Dendritic cell treated with granulocyte-macrophage colony-stimulating factor and Interleukin-4, amounts not matched to agents 40 ng/mL and 50 ng/mL, for 4 days (primary cell): ENCODE measurements around the gene MTUS2.

ENCODE experiments used
- H3K27ac Mint-ChIP-seq: one replicate; pipeline ENCODE4 v1.8.0; 2022; ENCODE audit warnings: mild to moderate bottlenecking, mixed read lengths
- H3K27me3 Mint-ChIP-seq: one replicate; pipeline ENCODE4 v1.8.0; 2022; ENCODE audit warnings: mild to moderate bottlenecking, mixed read lengths
- H3K36me3 Mint-ChIP-seq: one replicate; pipeline ENCODE4 v1.8.0; 2022; ENCODE audit warnings: low read depth, mixed read lengths
- H3K4me1 Mint-ChIP-seq: one replicate; pipeline ENCODE4 v1.8.0; 2022; ENCODE audit warnings: low read depth, mixed read lengths
- H3K4me3 Mint-ChIP-seq: one replicate; pipeline ENCODE4 v1.8.0; 2022; ENCODE audit warnings: mild to moderate bottlenecking, moderate library complexity, mixed read lengths
- H3K9me3 Mint-ChIP-seq: one replicate; pipeline ENCODE4 v1.8.0; 2022; ENCODE audit warnings: mixed read lengths
- intact Hi-C: fragments of 100-400 bp; cut with micrococcal nuclease; formaldehyde crosslinking; loops from one replicate; pipeline ENCODE4 v1.15.0; 2022

Gene MTUS2

GRCh38 chr13:29476046-29476445 is 655.9 kb downstream of the MTUS2 start:
- intact Hi-C loops, result no loop called here
- Mint-ChIP-seq H3K4me1 (peaks cover 11% of the 10 kb centered on the region), H3K9me3 (no peaks in the 10 kb centered on the region), H3K4me3 (no peak overlapping the region), H3K27ac (no peak overlapping the region), H3K27me3 (peaks cover 8% of the 10 kb centered on the region), H3K36me3 (no peaks in the 10 kb centered on the region)

DNA sequence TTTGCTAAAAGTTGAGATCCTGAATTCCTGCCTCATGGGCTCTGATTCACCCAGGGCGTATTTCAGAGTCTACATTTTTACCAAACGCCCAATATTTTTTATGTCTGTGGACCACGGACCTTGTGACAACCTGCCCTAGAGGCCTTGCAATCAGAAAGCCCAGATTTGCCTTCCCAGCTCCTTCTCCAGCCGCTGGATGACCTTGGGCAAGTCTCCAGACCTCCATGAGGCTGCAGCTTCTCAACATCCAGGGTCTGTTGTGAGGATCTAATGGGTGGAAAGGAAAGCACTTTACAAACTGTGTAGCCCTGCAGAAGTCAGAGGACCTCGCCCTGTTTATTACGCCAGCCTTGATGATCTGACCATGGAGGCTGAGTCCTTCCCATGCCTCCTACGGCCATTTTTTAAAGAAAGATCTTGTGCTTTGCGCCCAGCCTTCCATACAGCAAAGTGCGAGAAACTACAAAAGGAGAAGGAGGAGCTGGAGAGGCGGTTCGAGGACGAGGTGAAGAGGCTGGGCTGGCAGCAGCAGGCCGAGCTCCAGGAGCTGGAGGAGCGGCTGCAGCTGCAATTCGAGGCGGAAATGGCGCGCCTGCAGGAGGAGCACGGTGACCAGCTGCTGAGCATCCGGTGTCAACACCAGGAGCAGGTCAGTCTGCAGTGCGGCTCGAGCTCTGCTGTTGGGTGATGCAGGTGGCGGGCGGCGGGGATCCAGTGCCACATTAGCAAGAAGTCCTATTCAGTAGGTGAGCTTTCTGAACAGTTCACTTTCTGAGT is 659.8 kb downstream of the MTUS2 start:
- Mint-ChIP-seq H3K27me3 (peaks cover 4% of the 10 kb centered on the region), H3K36me3 (no peaks in the 10 kb centered on the region), H3K27ac (no peak overlapping the region), H3K4me1 (no peaks in the 10 kb centered on the region), H3K9me3 (no peaks in the 10 kb centered on the region), H3K4me3 (no peak overlapping the region)
- intact Hi-C loops, result no loop called here

- no peak overlapping the region for H3K4me3 Mint-ChIP-seq
- H3K27me3 Mint-ChIP-seq, result peaks cover 4% of the 10 kb centered on the region
- H3K4me1 Mint-ChIP-seq, result peaks cover 5% of the 10 kb centered on the region
- H3K27ac Mint-ChIP-seq, result no peak overlapping the region
- intact Hi-C loops, result no loop called here
- H3K36me3 Mint-ChIP-seq, result no peaks in the 10 kb centered on the region
- no peaks in the 10 kb centered on the region for H3K9me3 Mint-ChIP-seq
These were observed 660.9 kb downstream of the MTUS2 start for GRCh38 chr13:29480893-29481525.

GRCh38 chr13:29481603-29482002 is 661.5 kb downstream of the MTUS2 start:
- Mint-ChIP-seq H3K4me1 (peaks cover 11% of the 10 kb centered on the region), H3K27me3 (peaks cover 4% of the 10 kb centered on the region), H3K27ac (no peak overlapping the region), H3K4me3 (no peak overlapping the region), H3K36me3 (no peaks in the 10 kb centered on the region), H3K9me3 (no peaks in the 10 kb centered on the region)
- intact Hi-C loops, result no loop called here

DNA sequence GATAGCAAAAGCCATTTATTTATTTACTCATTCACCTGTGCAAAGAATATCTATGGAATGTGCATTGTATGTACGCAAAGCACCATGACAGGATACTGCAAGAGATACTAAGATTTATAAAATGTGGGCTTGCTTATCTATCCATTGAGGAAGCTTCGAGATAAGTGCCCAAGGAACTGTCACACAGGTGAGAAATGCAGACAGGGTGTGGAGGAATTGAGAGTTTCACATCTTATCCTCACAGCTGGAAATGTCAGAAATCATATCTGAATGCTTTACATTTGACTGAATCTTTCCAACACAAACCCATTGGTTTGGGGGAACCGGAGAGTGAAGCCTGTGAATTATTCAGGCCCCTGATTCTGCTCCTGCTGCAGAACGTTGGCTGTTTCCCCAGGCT is 662.4 kb downstream of the MTUS2 start:
- peaks cover 17% of the 10 kb centered on the region for H3K4me1 Mint-ChIP-seq
- no peaks in the 10 kb centered on the region for H3K36me3 Mint-ChIP-seq
- H3K27ac Mint-ChIP-seq, result no peak overlapping the region
- no peak overlapping the region for H3K4me3 Mint-ChIP-seq
- no peaks in the 10 kb centered on the region for H3K9me3 Mint-ChIP-seq
- intact Hi-C loops, result no loop called here
- peaks cover 4% of the 10 kb centered on the region for H3K27me3 Mint-ChIP-seq

DNA sequence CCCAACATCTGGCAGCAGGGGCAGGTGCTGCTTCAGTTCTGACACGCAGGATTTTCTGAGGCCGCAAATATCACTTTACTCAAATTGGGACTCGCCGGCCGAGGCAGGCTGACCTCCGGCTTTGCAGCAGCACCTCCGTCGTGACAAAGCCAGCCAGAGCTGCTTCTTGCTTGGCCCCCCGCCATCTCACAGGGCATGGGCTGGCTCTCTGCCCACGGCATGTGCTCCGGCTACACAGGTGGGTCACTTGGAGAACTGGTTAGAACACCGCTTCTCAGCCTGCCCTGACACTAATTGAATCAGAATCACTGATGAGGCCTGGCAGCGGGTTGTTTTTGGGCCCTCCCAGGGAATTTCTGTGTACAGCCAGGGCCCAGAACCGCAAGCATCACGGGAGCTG is 663.1 kb downstream of the MTUS2 start:
- Mint-ChIP-seq H3K4me1 (peaks cover 24% of the 10 kb centered on the region), H3K36me3 (no peaks in the 10 kb centered on the region), H3K27ac (no peak overlapping the region), H3K4me3 (no peak overlapping the region), H3K27me3 (peaks cover 8% of the 10 kb centered on the region), H3K9me3 (no peaks in the 10 kb centered on the region)
- intact Hi-C loops, result no loop called here

DNA sequence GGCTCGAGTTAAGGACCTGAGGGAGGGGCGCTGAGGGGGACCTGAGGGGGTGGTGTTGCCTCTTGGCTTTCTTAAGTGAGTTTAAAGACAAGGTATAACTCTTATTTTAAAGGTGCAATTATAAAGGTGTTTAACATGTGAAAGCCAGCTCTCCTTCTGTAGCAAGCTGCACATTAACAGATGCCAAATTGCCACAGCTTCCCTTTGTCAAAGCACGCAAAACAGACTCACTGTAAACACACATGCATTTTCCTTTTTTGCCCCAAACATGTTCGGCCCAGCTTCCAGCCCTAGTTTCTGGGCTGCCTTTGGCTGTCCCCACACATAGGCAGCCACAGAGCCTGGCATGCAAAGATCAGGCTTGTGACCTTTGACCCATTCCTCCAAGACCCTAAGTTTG is 663.5 kb downstream of the MTUS2 start:
- no peaks in the 10 kb centered on the region for H3K36me3 Mint-ChIP-seq
- no peak overlapping the region for H3K4me3 Mint-ChIP-seq
- intact Hi-C loops, result no loop called here
- no peak overlapping the region for H3K27ac Mint-ChIP-seq
- H3K27me3 Mint-ChIP-seq, result peaks cover 8% of the 10 kb centered on the region
- no peaks in the 10 kb centered on the region for H3K9me3 Mint-ChIP-seq
- peaks cover 24% of the 10 kb centered on the region for H3K4me1 Mint-ChIP-seq

- intact Hi-C loops, result no loop called here
- Mint-ChIP-seq H3K36me3 (no peaks in the 10 kb centered on the region), H3K9me3 (no peaks in the 10 kb centered on the region), H3K4me3 (no peak overlapping the region), H3K4me1 (peaks cover 24% of the 10 kb centered on the region), H3K27ac (no peak overlapping the region), H3K27me3 (peaks cover 5% of the 10 kb centered on the region)
These were observed 664.1 kb downstream of the MTUS2 start for GRCh38 chr13:29484236-29484635.

DNA sequence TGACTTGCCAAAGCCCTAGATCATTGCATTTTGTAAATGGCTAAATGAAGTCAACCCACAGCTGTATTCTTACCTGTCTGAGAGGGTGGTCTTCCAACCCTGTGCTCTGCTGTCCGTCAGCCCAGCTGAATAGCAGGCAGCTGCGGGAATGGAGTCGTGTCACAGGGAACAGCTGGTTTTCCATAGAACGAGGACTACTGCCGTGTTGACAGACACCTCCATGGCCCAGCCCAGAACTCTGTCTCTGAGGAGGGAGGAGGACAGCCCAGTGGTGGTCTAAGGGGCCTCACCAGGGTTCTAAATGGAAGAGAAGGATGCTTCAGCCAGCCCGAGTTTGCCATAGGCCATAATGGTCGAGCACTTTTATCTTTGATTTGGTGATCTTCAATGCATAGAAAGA is 664.7 kb downstream of the MTUS2 start:
- H3K27me3 Mint-ChIP-seq, result peaks cover 4% of the 10 kb centered on the region
- intact Hi-C loops, result no loop called here
- H3K36me3 Mint-ChIP-seq, result no peaks in the 10 kb centered on the region
- no peaks in the 10 kb centered on the region for H3K9me3 Mint-ChIP-seq
- H3K4me3 Mint-ChIP-seq, result no peak overlapping the region
- no peak overlapping the region for H3K27ac Mint-ChIP-seq
- peaks cover 24% of the 10 kb centered on the region for H3K4me1 Mint-ChIP-seq

- intact Hi-C loops, result no loop called here
- peak overlapping the region; percentile 50 for H3K27ac Mint-ChIP-seq
- H3K4me3 Mint-ChIP-seq, result no peak overlapping the region
- H3K27me3 Mint-ChIP-seq, result peaks cover 4% of the 10 kb centered on the region
- H3K36me3 Mint-ChIP-seq, result no peaks in the 10 kb centered on the region
- no peaks in the 10 kb centered on the region for H3K9me3 Mint-ChIP-seq
- peaks cover 24% of the 10 kb centered on the region for H3K4me1 Mint-ChIP-seq
These were observed 666.4 kb downstream of the MTUS2 start for GRCh38 chr13:29486551-29486950.

DNA sequence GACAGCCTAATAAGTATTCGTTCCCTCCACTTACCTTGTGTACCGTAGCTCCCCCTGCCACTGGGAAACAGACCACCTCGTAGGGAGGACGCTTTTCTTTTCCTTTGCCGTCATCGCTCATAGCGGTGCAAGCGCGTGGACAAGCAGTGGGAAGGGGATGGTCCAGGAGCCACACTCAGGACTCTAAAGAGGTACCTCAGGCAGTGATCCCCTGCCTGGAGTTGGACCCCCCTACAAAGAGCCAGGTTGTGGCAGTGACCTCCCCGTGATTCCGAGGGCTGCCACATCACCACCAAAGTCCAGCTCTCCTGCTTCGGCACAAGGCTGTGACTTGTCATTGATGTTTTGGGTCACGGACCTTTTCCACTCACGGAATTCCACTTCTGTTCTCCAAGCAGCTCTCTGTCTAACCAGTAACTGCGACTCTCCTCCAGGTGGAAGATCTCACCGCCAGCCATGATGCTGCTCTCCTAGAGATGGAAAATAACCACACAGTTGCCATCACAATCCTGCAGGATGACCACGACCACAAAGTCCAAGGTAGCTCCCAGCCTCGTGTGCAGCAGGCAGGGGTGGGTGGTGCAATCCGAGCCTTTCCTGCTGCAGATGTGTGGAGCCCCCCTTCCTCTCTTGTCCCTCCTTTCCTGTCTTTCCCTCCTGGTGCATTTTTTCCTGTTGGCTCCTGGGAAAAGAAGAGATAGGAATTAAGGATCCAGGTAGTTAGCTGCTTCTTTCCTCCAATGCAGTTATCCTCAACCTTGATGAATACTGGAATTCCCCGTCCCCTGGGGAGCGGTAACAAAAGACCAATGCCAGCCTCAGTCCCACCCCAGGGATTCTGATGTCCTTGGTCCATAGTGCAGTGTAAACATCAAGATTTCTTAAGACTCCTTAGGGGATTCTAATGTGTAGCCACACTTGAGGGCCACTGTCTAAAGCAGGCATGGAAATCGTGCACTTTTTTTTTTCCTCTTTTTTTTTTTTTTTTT is 667.6 kb downstream of the MTUS2 start:
- Mint-ChIP-seq H3K36me3 (no peaks in the 10 kb centered on the region), H3K4me1 (peaks cover 24% of the 10 kb centered on the region), H3K27ac (no peak overlapping the region), H3K4me3 (no peak overlapping the region), H3K27me3 (peaks cover 4% of the 10 kb centered on the region), H3K9me3 (no peaks in the 10 kb centered on the region)
- intact Hi-C loops, result no loop called here

GRCh38 chr13:29489650-29490560 is 669.8 kb downstream of the MTUS2 start:
- H3K9me3 Mint-ChIP-seq, result no peaks in the 10 kb centered on the region
- H3K36me3 Mint-ChIP-seq, result no peaks in the 10 kb centered on the region
- H3K27ac Mint-ChIP-seq, result no peak overlapping the region
- no peak overlapping the region for H3K4me3 Mint-ChIP-seq
- intact Hi-C loops, result no loop called here
- H3K27me3 Mint-ChIP-seq, result peaks cover 4% of the 10 kb centered on the region
- peaks cover 37% of the 10 kb centered on the region for H3K4me1 Mint-ChIP-seq

GRCh38 chr13:29490561-29490885 is 670.4 kb downstream of the MTUS2 start:
- Mint-ChIP-seq H3K4me3 (no peak overlapping the region), H3K4me1 (peaks cover 37% of the 10 kb centered on the region), H3K9me3 (no peaks in the 10 kb centered on the region), H3K36me3 (no peaks in the 10 kb centered on the region), H3K27ac (no peak overlapping the region), H3K27me3 (peaks cover 4% of the 10 kb centered on the region)
- intact Hi-C loops, result no loop called here
